Memory B cell (primary cell): Measurements from ENCODE around the gene ZBTB47.

Experiments
- ATAC-seq: fragments of 150-1000 bp; cut with Tn5 transposase; 2 replicates; pipeline ENCODE4 v1.10.0; 2021; ENCODE audit warnings: low read depth, mild to moderate bottlenecking, moderate library complexity
- DNase-seq, 2 donors: peaks; one replicate each; pipeline ENCODE4 v3.0.0; 2022; ENCODE audit warnings: low spot score in 2 of 2
- H3K27ac Mint-ChIP-seq: one replicate; pipeline ENCODE4 v1.8.0; 2022; ENCODE audit warnings: mild to moderate bottlenecking, moderate library complexity, mixed read lengths
- H3K27me3 Mint-ChIP-seq: one replicate; pipeline ENCODE4 v1.8.0; 2022; ENCODE audit warnings: mixed read lengths
- H3K36me3 Mint-ChIP-seq: one replicate; pipeline ENCODE4 v1.8.0; 2022; ENCODE audit warnings: mild to moderate bottlenecking, mixed read lengths
- H3K4me1 Mint-ChIP-seq: one replicate; pipeline ENCODE4 v1.8.0; 2022; ENCODE audit warnings: mixed read lengths
- H3K4me3 Mint-ChIP-seq: one replicate; pipeline ENCODE4 v1.8.0; 2022; ENCODE audit warnings: mild to moderate bottlenecking, moderate library complexity, mixed read lengths
- H3K9me3 Mint-ChIP-seq: one replicate; pipeline ENCODE4 v1.8.0; 2022; ENCODE audit warnings: mixed read lengths

ZBTB47 gene

GRCh38 chr3:42656680-42657610 lies 3.4 kb downstream of the ZBTB47 start:
- Mint-ChIP-seq H3K27ac (no peak overlapping the region), H3K4me1 (peaks cover 23% of the 10 kb centered on the region), H3K36me3 (no peaks in the 10 kb centered on the region), H3K27me3 (peaks cover 4% of the 10 kb centered on the region), H3K9me3 (no peaks in the 10 kb centered on the region), H3K4me3 (no peak overlapping the region)
- ATAC-seq: no peak
- DNase-seq: no peak

DNA sequence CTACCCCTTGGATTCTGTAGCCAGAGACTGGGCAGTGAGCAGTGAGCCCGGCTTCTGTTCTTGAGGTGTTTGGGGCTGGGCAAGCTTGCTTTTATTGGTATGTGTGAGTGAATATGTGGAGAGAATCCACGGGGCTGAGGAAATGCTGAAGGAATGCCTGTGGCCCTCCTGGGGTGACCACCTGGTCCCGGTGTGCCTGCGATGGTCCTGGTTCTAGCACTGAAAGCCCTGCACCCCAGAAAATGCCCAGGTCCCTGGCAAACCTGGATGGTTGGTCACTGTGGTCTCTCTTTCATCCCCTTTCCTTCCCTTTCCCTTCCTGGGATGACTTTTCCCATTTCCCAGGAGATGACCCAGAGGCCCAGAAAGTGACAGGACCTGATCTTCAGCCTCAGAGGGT lies 4.2 kb downstream of the ZBTB47 start:
- no peak overlapping the region for H3K4me3 Mint-ChIP-seq
- H3K27ac Mint-ChIP-seq: no peak overlapping the region
- H3K9me3 Mint-ChIP-seq: no peaks in the 10 kb centered on the region
- H3K36me3 Mint-ChIP-seq: no peaks in the 10 kb centered on the region
- peaks cover 16% of the 10 kb centered on the region for H3K4me1 Mint-ChIP-seq
- DNase-seq (no peak), ATAC-seq (no peak)
- peaks cover under 1% of the 10 kb centered on the region for H3K27me3 Mint-ChIP-seq

GRCh38 chr3:42658091-42658770 lies 4.7 kb downstream of the ZBTB47 start:
- H3K9me3 Mint-ChIP-seq: no peaks in the 10 kb centered on the region
- H3K4me3 Mint-ChIP-seq: no peak overlapping the region
- no peak overlapping the region for H3K27ac Mint-ChIP-seq
- no peak for DNase-seq
- H3K4me1 Mint-ChIP-seq: peaks cover 11% of the 10 kb centered on the region
- no peak for ATAC-seq
- H3K36me3 Mint-ChIP-seq: no peaks in the 10 kb centered on the region
- no peaks in the 10 kb centered on the region for H3K27me3 Mint-ChIP-seq

DNA sequence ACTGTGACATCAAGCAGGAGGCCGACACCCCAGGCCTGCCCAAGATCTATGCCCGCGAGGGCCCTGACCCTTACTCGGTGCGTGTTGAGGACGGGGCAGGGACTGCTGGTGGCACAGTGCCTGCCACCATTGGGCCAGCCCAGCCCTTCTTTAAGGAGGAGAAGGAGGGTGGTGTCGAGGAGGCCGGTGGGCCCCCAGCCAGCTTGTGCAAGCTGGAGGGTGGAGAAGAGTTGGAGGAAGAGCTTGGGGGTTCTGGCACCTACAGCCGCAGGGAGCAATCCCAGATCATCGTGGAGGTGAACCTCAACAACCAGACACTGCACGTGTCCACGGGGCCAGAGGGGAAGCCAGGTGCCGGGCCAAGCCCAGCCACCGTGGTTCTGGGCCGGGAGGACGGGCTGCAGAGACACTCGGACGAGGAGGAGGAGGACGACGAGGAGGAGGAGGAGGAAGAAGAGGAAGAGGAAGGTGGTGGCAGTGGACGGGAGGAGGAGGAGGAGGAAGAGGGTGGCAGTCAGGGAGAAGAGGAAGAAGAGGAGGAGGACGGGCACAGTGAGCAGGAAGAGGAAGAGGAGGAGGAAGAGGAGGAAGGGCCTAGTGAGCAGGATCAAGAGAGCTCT lies 5.4 kb downstream of the ZBTB47 start:
- H3K4me3 Mint-ChIP-seq: no peak overlapping the region
- no peaks in the 10 kb centered on the region for H3K9me3 Mint-ChIP-seq
- no peaks in the 10 kb centered on the region for H3K27me3 Mint-ChIP-seq
- no peaks in the 10 kb centered on the region for H3K36me3 Mint-ChIP-seq
- DNase-seq (no peak), ATAC-seq (no peak)
- H3K27ac Mint-ChIP-seq: no peak overlapping the region
- peaks cover 10% of the 10 kb centered on the region for H3K4me1 Mint-ChIP-seq

- DNase-seq: no peak
- H3K4me3 Mint-ChIP-seq: no peak overlapping the region
- no peak for ATAC-seq
- H3K27me3 Mint-ChIP-seq: no peaks in the 10 kb centered on the region
- no peaks in the 10 kb centered on the region for H3K9me3 Mint-ChIP-seq
- no peaks in the 10 kb centered on the region for H3K36me3 Mint-ChIP-seq
- H3K27ac Mint-ChIP-seq: no peak overlapping the region
- peaks cover 13% of the 10 kb centered on the region for H3K4me1 Mint-ChIP-seq
Observed at GRCh38 chr3:42659451-42660130, 6.1 kb downstream of the ZBTB47 start.

DNA sequence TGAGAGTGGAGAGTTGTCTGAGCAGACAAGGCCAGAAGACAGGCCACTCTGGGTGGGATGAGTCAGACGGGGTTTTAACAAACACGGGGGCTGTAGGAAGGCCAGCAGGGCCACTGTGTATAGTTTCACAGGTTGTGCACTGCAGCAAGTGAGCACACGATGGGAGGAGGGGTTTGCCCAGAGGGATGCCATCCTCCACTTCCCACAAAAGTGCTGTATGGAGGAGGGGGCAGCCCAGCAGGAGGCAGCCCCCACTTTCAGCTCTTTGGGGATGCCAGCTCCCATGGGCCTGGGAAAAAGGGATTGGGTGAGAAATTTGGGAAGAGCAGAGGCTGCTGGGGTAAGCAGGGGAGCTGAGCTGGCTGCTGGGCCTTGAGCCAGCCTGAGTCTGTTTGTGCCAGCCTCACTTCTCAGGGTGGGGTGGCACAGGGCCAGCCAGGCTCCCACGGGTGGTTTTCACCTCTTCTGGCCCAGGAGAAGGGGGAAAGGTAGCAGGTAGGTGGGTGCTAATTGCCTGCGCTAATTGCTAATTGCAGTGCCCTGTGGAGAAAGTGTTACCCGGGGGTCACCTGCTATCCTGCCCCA lies 6.7 kb downstream of the ZBTB47 start:
- Mint-ChIP-seq H3K4me1 (peaks cover 13% of the 10 kb centered on the region), H3K4me3 (no peak overlapping the region), H3K27ac (no peak overlapping the region), H3K9me3 (no peaks in the 10 kb centered on the region), H3K36me3 (no peaks in the 10 kb centered on the region), H3K27me3 (no peaks in the 10 kb centered on the region)
- no peak for DNase-seq
- no peak for ATAC-seq

DNA sequence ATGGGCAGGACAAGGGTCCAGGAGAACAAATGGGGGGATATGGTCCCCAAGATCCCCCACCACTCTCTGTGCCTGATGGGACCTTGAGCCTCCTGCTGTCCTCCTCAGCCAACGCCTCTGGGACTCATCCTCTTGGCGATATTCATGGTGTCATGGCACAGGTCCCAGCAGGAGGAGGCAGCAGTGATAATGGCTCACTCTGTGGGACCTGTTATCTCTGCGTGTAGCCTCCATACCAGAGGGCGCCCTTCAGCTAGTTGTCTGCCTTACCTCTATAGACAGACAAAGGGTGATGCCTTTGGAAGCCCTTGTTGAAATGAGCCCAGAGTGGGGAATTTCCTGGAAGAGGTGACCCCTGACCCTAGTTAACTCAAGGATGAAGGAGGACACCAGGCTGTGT lies 7.4 kb downstream of the ZBTB47 start:
- Mint-ChIP-seq H3K9me3 (no peaks in the 10 kb centered on the region), H3K4me1 (peaks cover 13% of the 10 kb centered on the region), H3K27me3 (no peaks in the 10 kb centered on the region), H3K36me3 (no peaks in the 10 kb centered on the region), H3K4me3 (no peak overlapping the region), H3K27ac (no peak overlapping the region)
- DNase-seq: no peak
- ATAC-seq: no peak

DNA sequence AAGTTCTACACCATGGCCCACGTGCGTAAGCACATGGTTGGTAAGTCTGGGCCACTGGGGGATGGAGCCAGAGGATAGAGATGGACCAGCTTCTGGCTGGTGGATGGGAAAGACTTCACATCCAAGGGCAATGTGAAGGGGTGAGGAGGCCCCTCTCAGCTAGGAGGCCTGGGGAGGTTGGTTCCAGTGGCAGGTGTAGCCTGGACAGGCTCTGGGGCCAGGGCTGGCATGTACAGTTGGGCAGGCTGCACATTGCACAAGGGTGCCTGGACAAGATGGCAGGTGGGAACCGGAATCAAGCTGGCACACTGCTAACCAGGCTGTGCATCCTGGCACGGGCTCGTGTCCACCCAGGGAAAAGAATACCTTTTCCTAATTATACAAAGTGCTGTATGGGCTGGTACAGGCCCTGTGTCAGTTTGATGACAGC lies 8.1 kb downstream of the ZBTB47 start:
- DNase-seq (no peak), ATAC-seq (no peak)
- H3K4me1 Mint-ChIP-seq: peaks cover 11% of the 10 kb centered on the region
- H3K9me3 Mint-ChIP-seq: no peaks in the 10 kb centered on the region
- no peaks in the 10 kb centered on the region for H3K36me3 Mint-ChIP-seq
- no peak overlapping the region for H3K4me3 Mint-ChIP-seq
- no peak overlapping the region for H3K27ac Mint-ChIP-seq
- H3K27me3 Mint-ChIP-seq: no peaks in the 10 kb centered on the region

GRCh38 chr3:42662037-42662812 lies 8.7 kb downstream of the ZBTB47 start:
- no peak for ATAC-seq
- H3K27ac Mint-ChIP-seq: no peak overlapping the region
- no peaks in the 10 kb centered on the region for H3K36me3 Mint-ChIP-seq

DNA sequence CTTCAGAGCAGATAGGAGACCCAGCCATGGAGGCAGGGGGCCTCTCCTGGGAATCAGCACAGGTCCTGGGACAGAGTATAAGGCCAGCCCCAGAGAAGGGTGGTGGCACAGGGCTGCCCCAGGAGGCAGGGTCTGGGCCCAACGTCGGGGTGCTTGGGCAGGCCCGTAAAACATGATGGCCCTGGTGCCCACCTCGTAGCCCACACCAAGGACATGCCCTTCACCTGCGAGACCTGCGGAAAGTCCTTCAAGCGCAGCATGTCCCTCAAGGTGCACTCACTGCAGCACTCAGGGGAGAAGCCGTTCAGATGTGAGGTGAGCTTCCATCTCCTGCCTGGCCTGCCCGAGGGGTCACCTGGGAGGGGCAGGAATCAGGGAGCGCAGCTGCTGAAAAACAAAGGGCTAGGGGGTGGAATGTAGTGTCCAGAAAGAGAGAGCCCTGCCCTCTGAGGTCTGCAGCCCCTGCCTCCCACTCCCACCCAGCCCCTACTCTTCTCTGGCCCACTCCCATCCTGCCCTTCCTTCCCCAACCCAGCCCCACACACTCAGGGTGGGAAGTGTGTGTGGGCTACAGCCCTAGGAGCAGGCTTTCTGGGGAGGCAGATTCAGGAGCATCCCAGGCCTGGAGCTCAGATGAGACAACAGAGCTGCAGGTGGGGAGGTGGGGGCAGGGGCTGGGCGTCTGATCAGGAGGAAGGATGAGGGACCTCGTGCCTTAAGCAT lies 9.5 kb downstream of the ZBTB47 start:
- Mint-ChIP-seq H3K36me3 (no peaks in the 10 kb centered on the region), H3K4me3 (no peak overlapping the region), H3K9me3 (no peaks in the 10 kb centered on the region), H3K27me3 (peaks cover 2% of the 10 kb centered on the region), H3K4me1 (peaks cover 11% of the 10 kb centered on the region), H3K27ac (peak overlapping the region; percentile 10)
- ATAC-seq (no peak), DNase-seq (no peak)

More at GRCh38 chr3:42662037-42662812, 8.7 kb downstream of the ZBTB47 start:
- no peak overlapping the region for H3K4me3 Mint-ChIP-seq
- peaks cover 11% of the 10 kb centered on the region for H3K4me1 Mint-ChIP-seq
- H3K9me3 Mint-ChIP-seq: no peaks in the 10 kb centered on the region
- DNase-seq: no peak
- H3K27me3 Mint-ChIP-seq: no peaks in the 10 kb centered on the region

GRCh38 chr3:42663581-42664437 lies 10.3 kb downstream of the ZBTB47 start:
- H3K4me3 Mint-ChIP-seq: peak overlapping the region; percentile 75
- H3K27me3 Mint-ChIP-seq: peaks cover 2% of the 10 kb centered on the region
- no peaks in the 10 kb centered on the region for H3K9me3 Mint-ChIP-seq
- no peaks in the 10 kb centered on the region for H3K36me3 Mint-ChIP-seq
- peak; percentile 18 to 36 for DNase-seq
- H3K4me1 Mint-ChIP-seq: peaks cover 11% of the 10 kb centered on the region
- peak overlapping the region; percentile 10 for H3K27ac Mint-ChIP-seq
- ATAC-seq: peak; percentile 80

DNA sequence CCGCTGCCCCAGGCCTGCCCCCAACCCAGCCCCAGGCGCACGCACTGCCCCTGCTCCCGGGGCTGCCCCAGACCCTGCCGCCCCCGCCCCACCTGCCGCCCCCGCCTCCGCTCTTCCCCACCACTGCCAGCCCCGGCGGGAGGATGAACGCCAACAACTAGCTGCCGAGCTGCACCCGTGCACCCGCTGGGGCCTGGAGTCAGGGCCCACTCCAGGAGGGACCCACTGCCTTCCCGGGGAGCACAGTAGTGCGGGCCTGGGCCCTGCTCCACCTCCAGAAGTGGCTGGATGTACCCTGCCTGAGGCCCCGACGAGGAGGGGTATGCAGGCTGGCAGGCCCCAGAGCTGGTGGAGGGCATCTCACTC lies 10.9 kb downstream of the ZBTB47 start:
- Mint-ChIP-seq H3K27me3 (peaks cover 2% of the 10 kb centered on the region), H3K4me3 (peak overlapping the region; percentile 60), H3K4me1 (peaks cover 11% of the 10 kb centered on the region), H3K27ac (peak overlapping the region; percentile 10), H3K36me3 (no peaks in the 10 kb centered on the region), H3K9me3 (no peaks in the 10 kb centered on the region)
- DNase-seq (no peak), ATAC-seq (no peak)
